ENCODE results near the gene SUSD5. TPM values are rescaled to one million over a fixed set of nuclear protein-coding genes. Genes with fewer than 3 reads are reported as not detected.

The SUSD5 gene
- polyA plus RNA-seq, 1 of the 3 experiments (the other 2 are of a cell fraction), result 1.2 TPM

GRCh38 chr3:33132019-33132360 is 86.6 kb downstream of the SUSD5 start:
- H3K27me3 ChIP-seq (ENCODE audit: insufficient read depth), result no peaks in the 10 kb centered on the region
- 85% methylated on average over 1 of the region's 1 CpG for WGBS (ENCODE audit: low lambda C conversion rate)
- H3F3A ChIP-seq (replicated peaks; ENCODE audit: insufficient read depth), result peaks cover 10% of the 10 kb centered on the region
- H4K20me1 ChIP-seq (ENCODE audit: insufficient read depth), result no peaks in the 10 kb centered on the region
- no peaks in the 10 kb centered on the region for H3K9me3 ChIP-seq
- H3K27ac ChIP-seq (ENCODE audit: low read depth in 2 of 2, low read length in 1 of 2), result no peak overlapping the region
- no peaks in the 10 kb centered on the region for H3K9me2 ChIP-seq
- POLR2A ChIA-PET, result interaction anchor here (1.0 to 1.7 kb wide), 3 partner anchors 18 to 263 kb away, joined by 3 to 7 read pairs (median 7); partner anchors contain the start of gene CRTAP
- no peak for DNase-seq
- no peak for TF ChIP-seq POLR2AphosphoS5 (IDR thresholded peaks at IDR 0.05; ENCODE audit: low read depth, low read length)
- TF ChIP-seq RXRA (IDR thresholded peaks at IDR 0.05; ENCODE audit: borderline replicate concordance, low read depth), result no peak
- TF ChIP-seq REST (IDR thresholded peaks at IDR 0.05; ENCODE audit: low read depth, low read length), result no peak
- no peak for TF ChIP-seq MXI1 (IDR thresholded peaks at IDR 0.05; ENCODE audit: low read depth, low read length)
- TF ChIP-seq YY1 (IDR thresholded peaks at IDR 0.05; ENCODE audit: low read depth), result no peak
- no peak for TF ChIP-seq PBX3 (IDR thresholded peaks at IDR 0.05)
- TF ChIP-seq RFX5 (IDR thresholded peaks at IDR 0.05; ENCODE audit: low read length), result no peak
- no peak for TF ChIP-seq FOSL2 (IDR thresholded peaks at IDR 0.05; ENCODE audit: borderline replicate concordance, low read depth)
- TF ChIP-seq FOXJ3 (CRISPR knock-in tag; IDR thresholded peaks at IDR 0.05), result no peak
- no peak for TF ChIP-seq GABPA (IDR thresholded peaks at IDR 0.05; ENCODE audit: low read depth)
- no peak for TF ChIP-seq SMC3 (IDR thresholded peaks at IDR 0.05; ENCODE audit: low read depth, low read length)
- TF ChIP-seq ELF1 (IDR thresholded peaks at IDR 0.05), result no peak
- TF ChIP-seq TCF12 (IDR thresholded peaks at IDR 0.05), result no peak
- TF ChIP-seq TAF1 (IDR thresholded peaks at IDR 0.05; ENCODE audit: borderline replicate concordance, low read depth, low read length), result no peak
- no peak for TF ChIP-seq USF1 (IDR thresholded peaks at IDR 0.05; ENCODE audit: borderline replicate concordance, low read depth)
- TF ChIP-seq RCOR1 (IDR thresholded peaks at IDR 0.05; ENCODE audit: low read length), result no peak
- TF ChIP-seq USF2 (IDR thresholded peaks at IDR 0.05; ENCODE audit: borderline replicate concordance, low read depth, low read length), result no peak
- TF ChIP-seq MAX (IDR thresholded peaks at IDR 0.05; ENCODE audit: low read depth), result no peak
- no peak for TF ChIP-seq FOXM1 (IDR thresholded peaks at IDR 0.05; ENCODE audit: low read depth)
- TF ChIP-seq ZBTB33 (IDR thresholded peaks at IDR 0.05; ENCODE audit: borderline replicate concordance, low read depth), result no peak
- peaks cover 45 to 58% of the 10 kb centered on the region in 2 experiments for H3K36me3 ChIP-seq (replicated peaks in 1 of 2; ENCODE audit: control insufficient read depth in 1 of 2, insufficient read depth in 2 of 2, low read length in 1 of 2)
- CTCF ChIA-PET, result interaction anchor here (0.7 to 11.0 kb wide), 40 partner anchors 9 to 661 kb away, joined by 3 to 221 read pairs (median 6); partner anchors contain the start of gene UBP1
- no peak overlapping the region for H3K4me3 ChIP-seq (ENCODE audit: low read depth in 2 of 2, low read length in 1 of 2)
- no peak overlapping the region for H3K9ac ChIP-seq
- H3K79me2 ChIP-seq (ENCODE audit: insufficient read depth), result peaks cover 10% of the 10 kb centered on the region
- H3K4me1 ChIP-seq (ENCODE audit: control insufficient read depth in 1 of 2, insufficient read depth in 2 of 2, low read depth in 1 of 2, low read length in 1 of 2), result peaks cover 0 to 3% of the 10 kb centered on the region in 2 experiments; a peak in 2 of 4 replicates
- H2AFZ ChIP-seq (ENCODE audit: low read depth), result no peak overlapping the region
- H3K4me2 ChIP-seq, result no peak overlapping the region

Measured in SK-N-SH (cell line).